H1 (cell line): ENCODE measurements around the gene GFY. TPM values are rescaled to one million over a fixed set of nuclear protein-coding genes. Genes with fewer than 3 reads are reported as not detected.

Experiments used
- CTCF ChIA-PET: fragments of 300-600 bp; sonication (Branson Sonifier 250); formaldehyde crosslinking; loops from one replicate; lab custom pipeline; 2021; ENCODE audit not compliant: partially characterized antibody; lab: Charles Lee
- POLR2A ChIA-PET: fragments of 300-600 bp; sonication (Branson Sonifier 250); formaldehyde crosslinking; loops from one replicate; lab custom pipeline; 2021; ENCODE audit warnings: inconsistent platforms; ENCODE audit not compliant: partially characterized antibody; lab: Charles Lee
- DNase-seq, 2 experiments: peaks; one replicate each; pipeline versions ENCODE4 v3.0.0 to v3.0.0-alpha.2; 2010 to 2022; ENCODE audit warnings: low spot score in 2 of 2, low read depth in 1 of 2, mixed read lengths in 1 of 2
- FAIRE-seq: peaks from 2 replicates; lab custom pipeline; 2011; peaks lifted over from hg19 to GRCh38; lab: Jason Lieb, UNC
- H2AFZ ChIP-seq: 2 replicates; pipeline ENCODE4 v1.8.1; 2012; ENCODE audit warnings: low read length, inconsistent platforms
- H2AK5ac ChIP-seq: 2 replicates; pipeline ENCODE4 v1.6.1; 2013; ENCODE audit warnings: low read depth, low read length
- H2BK120ac ChIP-seq: replicated peaks from 2 replicates; pipeline ENCODE3; 2013; ENCODE audit warnings: low read depth, low read length, inconsistent platforms
- H2BK12ac ChIP-seq: 2 replicates; pipeline ENCODE4 v1.6.1; 2013; ENCODE audit warnings: low read depth, low read length
- H2BK15ac ChIP-seq: 2 replicates; pipeline ENCODE4 v1.6.1; 2013; ENCODE audit warnings: low read length
- H2BK20ac ChIP-seq: 2 replicates; pipeline ENCODE4 v1.6.1; 2013; ENCODE audit warnings: low read length
- H2BK5ac ChIP-seq: 2 replicates; pipeline ENCODE4 v1.6.1; 2013; ENCODE audit warnings: low read depth, low read length
- H3K14ac ChIP-seq: 2 replicates; pipeline ENCODE4 v1.6.1; 2013; ENCODE audit warnings: inconsistent platforms; ENCODE audit not compliant: insufficient read length
- H3K18ac ChIP-seq: 2 replicates; pipeline ENCODE4 v1.6.1; 2013; ENCODE audit warnings: low read length; ENCODE audit errors: extremely low read depth
- H3K23ac ChIP-seq: 2 replicates; pipeline ENCODE4 v1.6.1; 2013; ENCODE audit warnings: inconsistent platforms; ENCODE audit not compliant: insufficient read length
- H3K23me2 ChIP-seq: 2 replicates; pipeline ENCODE4 v1.6.1; 2013; ENCODE audit warnings: low read depth, low read length
- H3K27ac ChIP-seq: 2 replicates; pipeline ENCODE4 v1.6.1; 2011; ENCODE audit warnings: low read depth, low read length, inconsistent platforms
- H3K27me3 ChIP-seq, 4 experiments: replicated peaks in 1 of 4; 1 replicate in 1 of 4; 2 replicates in 3 of 4; pipeline versions ENCODE4 v1.6.1 to v1.8.1; 2011 to 2013; ENCODE audit warnings: low read length in 3 of 4, mild to moderate bottlenecking in 3 of 4, inconsistent platforms in 2 of 4, mixed read lengths in 2 of 4, moderate library complexity in 1 of 4; ENCODE audit not compliant: control insufficient read depth in 3 of 4, insufficient read depth in 3 of 4; ENCODE audit errors: extremely low read depth in 1 of 4
- H3K36me3 ChIP-seq, 4 experiments: 2 replicates each; pipeline versions ENCODE4 v1.6.1 to v1.8.1; 2011 to 2013; ENCODE audit warnings: mild to moderate bottlenecking in 4 of 4, low read length in 3 of 4, moderate library complexity in 2 of 4, control low read depth in 1 of 4, inconsistent platforms in 1 of 4; ENCODE audit not compliant: insufficient read depth in 4 of 4, control insufficient read depth in 2 of 4
- H3K4ac ChIP-seq: replicated peaks from 2 replicates; pipeline ENCODE3; 2013; ENCODE audit warnings: low read length, low read depth, mixed read lengths, inconsistent platforms; ENCODE audit not compliant: insufficient read length
- H3K4me1 ChIP-seq, 4 experiments: replicated peaks in 1 of 4; 1 replicate in 1 of 4; 2 replicates in 3 of 4; pipeline versions ENCODE4 v1.6.1 to v1.8.1; 2011 to 2013; ENCODE audit warnings: low read length in 3 of 4, inconsistent platforms in 2 of 4, mixed read lengths in 1 of 4; ENCODE audit not compliant: insufficient read depth in 4 of 4, control insufficient read depth in 3 of 4
- H3K4me2 ChIP-seq, 2 experiments: 2 replicates each; pipeline versions ENCODE4 v1.6.1 to v1.8.1; 2011 to 2013; ENCODE audit warnings: low read depth in 2 of 2, low read length in 2 of 2, control low read depth in 1 of 2, inconsistent platforms in 1 of 2, mild to moderate bottlenecking in 1 of 2; ENCODE audit not compliant: insufficient read depth in 1 of 2
- H3K4me3 ChIP-seq, 4 experiments: fragments of 200-600, 300-600 bp in 1 of 4; sonication (generic), shearing (Covaris generic), sonication (Bioruptor Twin) in 1 of 4; 2 replicates each; pipeline versions ENCODE4 v1.5.1 to v1.8.1; 2011 to 2016; ENCODE audit warnings: low read length in 4 of 4, low read depth in 3 of 4, control low read depth in 2 of 4, inconsistent platforms in 2 of 4, mild to moderate bottlenecking in 2 of 4, mixed read lengths in 1 of 4, moderate library complexity in 1 of 4; ENCODE audit not compliant: insufficient read depth in 2 of 4; ENCODE audit errors: extremely low read depth in 1 of 4
- H3K56ac ChIP-seq: replicated peaks from 2 replicates; pipeline ENCODE3; 2013; ENCODE audit warnings: low read depth, mild to moderate bottlenecking, mixed read lengths, low read length, inconsistent platforms; ENCODE audit not compliant: insufficient read length
- H3K79me1 ChIP-seq: 2 replicates; pipeline ENCODE4 v1.6.1; 2013; ENCODE audit warnings: low read depth, low read length, control low read depth
- H3K79me2 ChIP-seq, 2 experiments: 2 replicates each; pipeline versions ENCODE4 v1.6.1 to v1.8.1; 2012 to 2013; ENCODE audit warnings: low read length in 2 of 2, mild to moderate bottlenecking in 2 of 2, inconsistent platforms in 1 of 2; ENCODE audit not compliant: insufficient read depth in 2 of 2, control insufficient read depth in 1 of 2
- H3K9ac ChIP-seq, 4 experiments: replicated peaks in 1 of 4; 1 replicate in 1 of 4; 2 replicates in 3 of 4; pipeline versions ENCODE4 v1.6.1 to v1.8.1; 2011 to 2013; ENCODE audit warnings: low read depth in 3 of 4, low read length in 3 of 4, control low read depth in 2 of 4, mild to moderate bottlenecking in 2 of 4, moderate library complexity in 2 of 4, inconsistent platforms in 1 of 4; ENCODE audit errors: extremely low read depth in 1 of 4
- H3K9me3 ChIP-seq, 2 experiments: 2 replicates each; pipeline versions ENCODE4 v1.6.1 to v1.8.1; 2012 to 2013; ENCODE audit warnings: mild to moderate bottlenecking in 2 of 2, moderate library complexity in 2 of 2, control low read depth in 1 of 2, inconsistent platforms in 1 of 2, low read depth in 1 of 2, low read length in 1 of 2, mixed read lengths in 1 of 2; ENCODE audit not compliant: insufficient read depth in 2 of 2
- H4K20me1 ChIP-seq, 2 experiments: replicated peaks in 1 of 2; 2 replicates each; pipeline versions ENCODE3 to v1.8.1; 2011 to 2013; ENCODE audit warnings: inconsistent platforms in 2 of 2, low read length in 2 of 2, mild to moderate bottlenecking in 1 of 2; ENCODE audit not compliant: insufficient read depth in 2 of 2, control insufficient read depth in 1 of 2
- H4K5ac ChIP-seq: 2 replicates; pipeline ENCODE4 v1.6.1; 2013; ENCODE audit warnings: low read length, low read depth, mixed read lengths, inconsistent platforms; ENCODE audit not compliant: insufficient read length
- H4K8ac ChIP-seq: 2 replicates; pipeline ENCODE4 v1.8.0; 2013; ENCODE audit warnings: mild to moderate bottlenecking, moderate library complexity, low read length, inconsistent platforms; ENCODE audit not compliant: insufficient read depth; ENCODE audit errors: extremely low read depth
- H4K91ac ChIP-seq: replicated peaks from 2 replicates; pipeline ENCODE3; 2013; ENCODE audit warnings: low read length, mixed read lengths, inconsistent platforms; ENCODE audit not compliant: insufficient read length
- CHD2 ChIP-seq: IDR thresholded peaks from 2 replicates; pipeline ENCODE4 v1.6.1; 2012; ENCODE audit warnings: low read length, improper control_type of control experiment
- CREB1 ChIP-seq: IDR thresholded peaks from 2 replicates; pipeline ENCODE4 v1.6.1; 2012; ENCODE audit warnings: inconsistent platforms
- EP300 ChIP-seq, 2 experiments: IDR thresholded peaks; 1 replicate in 1 of 2; 2 replicates in 1 of 2; pipeline ENCODE4 v1.6.1; 2011 to 2012; ENCODE audit warnings: low read depth in 2 of 2, low read length in 2 of 2, mild to moderate bottlenecking in 2 of 2, borderline replicate concordance in 1 of 2, inconsistent platforms in 1 of 2, moderate library complexity in 1 of 2
- HDAC6 ChIP-seq: IDR thresholded peaks from one replicate; pipeline ENCODE4 v1.7.1; 2012; ENCODE audit warnings: low read depth, mild to moderate bottlenecking, inconsistent platforms, low read length, moderate library complexity
- NRF1 ChIP-seq: IDR thresholded peaks from 2 replicates; pipeline ENCODE4 v1.6.1; 2011; ENCODE audit warnings: mild to moderate bottlenecking, low read depth, low read length, improper control_type of control experiment
- POLR2AphosphoS5 ChIP-seq: IDR thresholded peaks from 2 replicates; pipeline ENCODE4 v1.6.1; 2011; ENCODE audit warnings: low read depth, low read length
- RAD21 ChIP-seq, 2 experiments: IDR thresholded peaks in 1 of 2; conservative IDR thresholded peaks in 1 of 2; 2 replicates each; pipeline ENCODE4 v1.6.1; 2011; ENCODE audit warnings: low read depth in 2 of 2, low read length in 2 of 2, improper control_type of control experiment in 1 of 2, inconsistent platforms in 1 of 2, mild to moderate bottlenecking in 1 of 2, moderate library complexity in 1 of 2
- RFX5 ChIP-seq: IDR thresholded peaks from 2 replicates; pipeline ENCODE4 v1.6.1; 2011; ENCODE audit warnings: low read depth, low read length, improper control_type of control experiment, borderline replicate concordance
- SAP30 ChIP-seq: fragments of 300-600 bp; sonication (generic); IDR thresholded peaks from 2 replicates; pipeline ENCODE4 v1.7.1; 2012; ENCODE audit warnings: low read length, moderate library complexity, mild to moderate bottlenecking, inconsistent platforms; ENCODE audit not compliant: insufficient read depth, insufficient replicate concordance
- SRF ChIP-seq: IDR thresholded peaks from 2 replicates; pipeline ENCODE4 v1.6.1; 2011; ENCODE audit warnings: mild to moderate bottlenecking, low read depth, low read length, moderate library complexity
- SUZ12 ChIP-seq: fragments of 200-600 bp; sonication (generic); IDR thresholded peaks from 2 replicates; pipeline ENCODE4 v1.6.1; 2012; ENCODE audit warnings: mild to moderate bottlenecking, inconsistent platforms, low read length, moderate library complexity, mixed read lengths
- TAF1 ChIP-seq: IDR thresholded peaks from 2 replicates; pipeline ENCODE4 v1.6.1; 2011; ENCODE audit warnings: mild to moderate bottlenecking, low read depth, low read length
- WGBS, 2 experiments: shearing (Covaris generic) in 1 of 2; methylation state at CpG; one replicate each; pipeline versions ENCODE4 v1.1.6 to v1.1.7; 2013 to 2015; ENCODE audit warnings: low lambda C conversion rate in 2 of 2, mixed read lengths in 2 of 2, inconsistent platforms in 1 of 2, low coverage in 1 of 2, missing lambda C conversion rate in 1 of 2; ENCODE audit not compliant: insufficient replicate concordance in 2 of 2, insufficient coverage in 1 of 2, insufficient read length in 1 of 2; ENCODE audit errors: extremely low coverage in 1 of 2, missing lambda C conversion rate in 1 of 2; 5-methylcytosine and 5-hydroxymethylcytosine counted together
- polyA plus RNA-seq, 7 experiments: library from polyadenylated mRNA; depleted of rRNA in 3 of 7; stranded (reverse) in 5 of 7; unstranded in 2 of 7; fragments of >200 nt in 5 of 7; fragments of 200-250 nt in 2 of 7; gene quantifications; 1 replicate in 5 of 7; 2 replicates in 1 of 7; 4 replicates in 1 of 7; pipeline versions ENCODE4 v1.2.1 to v1.2.3, GENCODE V29; 2011 to 2013; ENCODE audit warnings: missing spikeins in 2 of 7, mixed read lengths in 2 of 7
- total RNA-seq: library from RNA; stranded (reverse); fragmentation: NEBNext Ultra II Directional; extraction: Animal tissue kit (Norgen Biotek cat#: 25700); gene quantifications from 2 replicates; pipeline ENCODE4 v1.2.1, GENCODE V29; 2021

Gene GFY
- total and polyA plus RNA-seq, 2 of the 8 experiments (the other 6 are each of a cell fraction or from before 2014, with no cell fraction given) = 0.68 to 0.93 TPM

- H2AK5ac ChIP-seq = no peak overlapping the region
- no peak overlapping the region for H2BK120ac ChIP-seq
- H4K5ac ChIP-seq = no peak overlapping the region
- H2AFZ ChIP-seq = no peak overlapping the region
- H3K4me3 ChIP-seq = no peak overlapping the region
- H2BK15ac ChIP-seq = no peak overlapping the region
- no peak overlapping the region for H2BK5ac ChIP-seq
- H4K91ac ChIP-seq = no peak overlapping the region
- peaks cover 0 to 12% (median 3%) of the 10 kb centered on the region in 4 experiments; a peak in 6 of 7 replicates for H3K4me1 ChIP-seq
- H4K20me1 ChIP-seq = no peaks in the 10 kb centered on the region
- H3K79me2 ChIP-seq = no peaks in the 10 kb centered on the region
- no peak overlapping the region for H3K23ac ChIP-seq
- H2BK20ac ChIP-seq = no peak overlapping the region
- no peak for FAIRE-seq
- ChIA-PET POLR2A (interaction anchor here (0.5 to 6.8 kb wide), 8 partner anchors 9 to 225 kb away, joined by 3 to 50 read pairs (median 6); partner anchors contain the start of genes ALDH16A1, PIH1D1 and RPS11), CTCF (interaction anchor here (0.7 to 3.5 kb wide), 12 partner anchors 8 to 220 kb away, joined by 3 to 28 read pairs (median 6); partner anchors contain the start of gene ALDH16A1)
- H3K27ac ChIP-seq = no peak overlapping the region
- H3K36me3 ChIP-seq = peaks cover 0 to 2% (median 0%) of the 10 kb centered on the region in 4 experiments; a peak in 2 of 8 replicates
- H3K27me3 ChIP-seq = peaks cover 0 to 5% (median 0%) of the 10 kb centered on the region in 4 experiments; a peak in 4 of 7 replicates
- H3K4ac ChIP-seq = no peak overlapping the region
- H2BK12ac ChIP-seq = peak overlapping the region; percentile 50; the same call in 1 of the 2 replicates
- H3K9ac ChIP-seq = 0 out of 7 replicates have a peak overlapping the region, but pooled peaks of 1 of the 4 experiments have one; percentile 6
- no peak overlapping the region for H3K18ac ChIP-seq
- no peaks in the 10 kb centered on the region; the same call in 1 of the 2 replicates for H3K23me2 ChIP-seq
- H3K14ac ChIP-seq = no peak overlapping the region
- H3K9me3 ChIP-seq = no peaks in the 10 kb centered on the region; a peak in 1 of 4 replicates
- H3K56ac ChIP-seq = no peak overlapping the region
- H4K8ac ChIP-seq = no peak overlapping the region
- 89% methylated on average over 9 of the region's 9 CpGs; no CpG with 5 or more reads in 1 of the 2 experiments for WGBS, 2 experiments
- H3K79me1 ChIP-seq = no peaks in the 10 kb centered on the region
- no peak for DNase-seq
- no peak overlapping the region for H3K4me2 ChIP-seq
- no peak for TF ChIP-seq NRF1
- TF ChIP-seq SAP30 = no peak
- TF ChIP-seq SRF = no peak
- TF ChIP-seq RFX5 = no peak
- no peak for TF ChIP-seq EP300 (IDR thresholded peaks at IDR 0.05; ENCODE audit: borderline replicate concordance in 1 of 2, low read depth in 2 of 2, low read length in 2 of 2)
- TF ChIP-seq SUZ12 = no peak
- no peak for TF ChIP-seq HDAC6
- no peak for TF ChIP-seq TAF1
- no peak for TF ChIP-seq CHD2
- no peak for TF ChIP-seq POLR2AphosphoS5
- TF ChIP-seq RAD21 (IDR thresholded peaks at IDR 0.05 in 1 of 2, conservative IDR thresholded peaks at IDR 0.05 in 1 of 2; ENCODE audit: low read depth in 2 of 2, low read length in 2 of 2) = no peak
- no peak for TF ChIP-seq CREB1
These were observed 47.7 kb downstream of the GFY start for GRCh38 chr19:49472936-49473335.
